SK-N-MC (cell line): ENCODE results near the gene CWF19L2.

Source experiments
- EZH2 ChIP-seq: fragments of 200-600 bp; sonication (generic); IDR thresholded peaks from one replicate; pipeline ENCODE4 v1.6.1; 2017; ENCODE audit warnings: antibody characterized with exemption
- FOXP2 ChIP-seq: optimal IDR thresholded peaks from 2 replicates; pipeline ENCODE3; 2011; ENCODE audit warnings: mild to moderate bottlenecking, moderate library complexity; ENCODE audit not compliant: insufficient read depth; ENCODE audit errors: extremely low read length, control extremely low read depth
- POLR2AphosphoS5 ChIP-seq: IDR thresholded peaks from 2 replicates; pipeline ENCODE4 v1.6.1; 2012; ENCODE audit warnings: mild to moderate bottlenecking, low read depth, low read length, borderline replicate concordance

DNA sequence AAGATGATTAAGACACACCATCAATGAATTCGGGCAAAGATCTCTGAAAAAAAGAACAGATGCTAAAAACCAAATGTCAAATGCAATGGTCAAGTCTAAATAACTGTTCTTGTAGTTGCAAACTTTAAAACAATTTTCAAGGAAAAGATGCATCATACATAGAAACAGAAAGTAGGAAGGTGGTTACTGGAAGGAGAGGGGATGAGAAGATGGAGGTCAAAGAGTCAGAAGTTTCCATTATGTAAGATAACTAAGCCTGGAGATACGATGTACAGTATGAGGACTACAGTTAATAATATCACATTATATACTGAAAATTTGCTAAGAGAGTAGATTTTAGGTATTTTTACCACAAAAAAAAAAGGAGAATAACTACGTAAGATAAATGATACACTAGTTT is 27.1 kb downstream of the CWF19L2 start:
- TF ChIP-seq POLR2AphosphoS5, result no peak
- TF ChIP-seq EZH2, result no peak
- TF ChIP-seq FOXP2, result no peak
